MCF 10A (cell line): ENCODE results near the gene IGFBP2. TPM values are rescaled to one million over a fixed set of nuclear protein-coding genes. Genes with fewer than 3 reads are reported as not detected.

Source experiments
- BruUV-seq: library from RNA; stranded (reverse); fragments of 400-500 nt; replicated peaks from 2 replicates; lab custom pipeline; 2021; lab: Mats Ljungman, UMichigan
- CTCF ChIA-PET: fragments of 300-600 bp; sonication (Branson Sonifier 250); formaldehyde crosslinking; extraction: SDS; loops from one replicate; lab custom pipeline; 2021; ENCODE audit warnings: antibody characterized with exemption, inconsistent platforms; lab: Yijun Ruan, JAX
- POLR2A ChIA-PET: fragments of 300-600, 350-650 bp; sonication (Branson Sonifier 250); formaldehyde crosslinking; extraction: SDS; loops from one replicate; lab custom pipeline; 2020; ENCODE audit warnings: antibody characterized with exemption, inconsistent platforms; lab: Yijun Ruan, JAX
- DNase-seq: peaks from one replicate; pipeline ENCODE4 v3.0.0-alpha.2; 2018; ENCODE audit not compliant: unreplicated experiment
- H3K27ac Mint-ChIP-seq: one replicate; pipeline ENCODE4 v1.8.0; 2022; ENCODE audit warnings: mild to moderate bottlenecking, low read depth, mixed read lengths; ENCODE audit not compliant: unreplicated experiment
- H3K27me3 Mint-ChIP-seq: one replicate; pipeline ENCODE4 v1.8.0; 2022; ENCODE audit warnings: mixed read lengths; ENCODE audit not compliant: insufficient read depth, unreplicated experiment
- H3K36me3 Mint-ChIP-seq: one replicate; pipeline ENCODE4 v1.8.0; 2022; ENCODE audit warnings: mild to moderate bottlenecking, moderate library complexity, mixed read lengths; ENCODE audit not compliant: insufficient read depth, unreplicated experiment
- H3K4me1 Mint-ChIP-seq: one replicate; pipeline ENCODE4 v1.8.0; 2022; ENCODE audit warnings: mixed read lengths; ENCODE audit not compliant: insufficient read depth, unreplicated experiment
- H3K4me3 Mint-ChIP-seq: one replicate; pipeline ENCODE4 v1.8.0; 2022; ENCODE audit warnings: mild to moderate bottlenecking, moderate library complexity, mixed read lengths; ENCODE audit not compliant: unreplicated experiment
- H3K9me3 Mint-ChIP-seq: one replicate; pipeline ENCODE4 v1.8.0; 2022; ENCODE audit warnings: mixed read lengths; ENCODE audit not compliant: unreplicated experiment
- intact Hi-C: fragments of 100-400 bp; cut with micrococcal nuclease; formaldehyde crosslinking; loops from 2 replicates; pipeline ENCODE4 v1.14.1; 2022
- total RNA-seq: library from RNA; stranded (reverse); gene quantifications from 2 replicates; pipeline ENCODE4 v1.2.3, GENCODE V29; 2022
- TF ChIP-seq, protein P1 (sequence below): fragments of 200-600 bp; IDR thresholded peaks from one replicate; pipeline ENCODE4 v1.8.0; 2022; ENCODE audit warnings: antibody characterized with exemption, mild to moderate bottlenecking; ENCODE audit not compliant: unreplicated experiment

IGFBP2 gene
- total RNA-seq, 1 experiment from 2014 or later: 32.0 TPM

DNA sequence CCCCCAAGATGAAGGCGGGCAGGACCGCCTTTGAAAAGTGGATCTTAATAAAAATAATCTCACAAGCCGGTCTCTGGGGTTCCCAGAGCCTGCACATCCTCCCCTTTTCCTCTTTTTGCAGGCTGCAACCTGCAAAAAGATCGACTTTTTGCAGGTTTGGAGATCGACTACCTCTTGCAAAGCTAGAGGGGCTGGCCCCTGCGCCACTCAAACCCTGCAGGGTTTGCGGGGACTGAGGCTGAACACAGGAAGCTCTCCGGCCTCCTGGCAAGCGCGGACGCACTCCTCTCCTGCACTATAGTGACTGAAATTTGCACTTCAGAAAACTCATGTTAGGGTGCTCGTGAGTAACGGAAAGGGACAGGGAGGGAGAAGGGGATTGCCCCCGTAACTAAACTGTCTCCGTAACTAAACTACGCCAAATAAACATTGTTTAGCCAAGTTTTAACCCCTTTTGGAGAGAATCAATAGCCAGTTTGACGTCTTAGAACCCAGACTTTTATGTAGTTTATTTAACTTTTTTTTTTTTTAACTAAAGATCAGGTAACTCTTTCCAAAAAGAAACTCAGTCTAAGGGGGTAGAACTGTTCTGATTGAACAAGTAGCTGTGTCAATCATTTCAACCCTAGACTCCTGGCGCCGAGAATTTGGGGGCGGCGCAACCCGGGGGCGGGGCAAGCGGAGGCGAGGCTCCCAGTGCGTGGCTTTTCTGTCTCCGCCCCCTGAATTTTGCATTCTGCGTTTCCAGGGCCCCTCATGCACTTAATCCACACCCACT lies 59.6 kb downstream of the IGFBP2 start:
- BruUV-seq: no TSS peak
- Mint-ChIP-seq H3K4me3 (peak overlapping the region; percentile 72), H3K27ac (peak overlapping the region; percentile 46), H3K36me3 (no peaks in the 10 kb centered on the region), H3K27me3 (no peaks in the 10 kb centered on the region), H3K9me3 (no peaks in the 10 kb centered on the region), H3K4me1 (peaks cover 33% of the 10 kb centered on the region)
- peak; percentile 68 for DNase-seq
- ChIA-PET CTCF (interaction anchor here (0.6 to 1.8 kb wide), 4 partner anchors 22 to 1019 kb away, joined by 5 to 9 read pairs (median 6); no protein-coding TSS in a partner anchor), POLR2A (interaction anchor here (0.5 to 1.3 kb wide), 5 partner anchors 8 to 1065 kb away, joined by 3 to 5 read pairs (median 4); no protein-coding TSS in a partner anchor)
- intact Hi-C loops: no loop called here
- TF ChIP-seq, protein P1, sequence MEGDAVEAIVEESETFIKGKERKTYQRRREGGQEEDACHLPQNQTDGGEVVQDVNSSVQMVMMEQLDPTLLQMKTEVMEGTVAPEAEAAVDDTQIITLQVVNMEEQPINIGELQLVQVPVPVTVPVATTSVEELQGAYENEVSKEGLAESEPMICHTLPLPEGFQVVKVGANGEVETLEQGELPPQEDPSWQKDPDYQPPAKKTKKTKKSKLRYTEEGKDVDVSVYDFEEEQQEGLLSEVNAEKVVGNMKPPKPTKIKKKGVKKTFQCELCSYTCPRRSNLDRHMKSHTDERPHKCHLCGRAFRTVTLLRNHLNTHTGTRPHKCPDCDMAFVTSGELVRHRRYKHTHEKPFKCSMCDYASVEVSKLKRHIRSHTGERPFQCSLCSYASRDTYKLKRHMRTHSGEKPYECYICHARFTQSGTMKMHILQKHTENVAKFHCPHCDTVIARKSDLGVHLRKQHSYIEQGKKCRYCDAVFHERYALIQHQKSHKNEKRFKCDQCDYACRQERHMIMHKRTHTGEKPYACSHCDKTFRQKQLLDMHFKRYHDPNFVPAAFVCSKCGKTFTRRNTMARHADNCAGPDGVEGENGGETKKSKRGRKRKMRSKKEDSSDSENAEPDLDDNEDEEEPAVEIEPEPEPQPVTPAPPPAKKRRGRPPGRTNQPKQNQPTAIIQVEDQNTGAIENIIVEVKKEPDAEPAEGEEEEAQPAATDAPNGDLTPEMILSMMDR: no peak

DNA sequence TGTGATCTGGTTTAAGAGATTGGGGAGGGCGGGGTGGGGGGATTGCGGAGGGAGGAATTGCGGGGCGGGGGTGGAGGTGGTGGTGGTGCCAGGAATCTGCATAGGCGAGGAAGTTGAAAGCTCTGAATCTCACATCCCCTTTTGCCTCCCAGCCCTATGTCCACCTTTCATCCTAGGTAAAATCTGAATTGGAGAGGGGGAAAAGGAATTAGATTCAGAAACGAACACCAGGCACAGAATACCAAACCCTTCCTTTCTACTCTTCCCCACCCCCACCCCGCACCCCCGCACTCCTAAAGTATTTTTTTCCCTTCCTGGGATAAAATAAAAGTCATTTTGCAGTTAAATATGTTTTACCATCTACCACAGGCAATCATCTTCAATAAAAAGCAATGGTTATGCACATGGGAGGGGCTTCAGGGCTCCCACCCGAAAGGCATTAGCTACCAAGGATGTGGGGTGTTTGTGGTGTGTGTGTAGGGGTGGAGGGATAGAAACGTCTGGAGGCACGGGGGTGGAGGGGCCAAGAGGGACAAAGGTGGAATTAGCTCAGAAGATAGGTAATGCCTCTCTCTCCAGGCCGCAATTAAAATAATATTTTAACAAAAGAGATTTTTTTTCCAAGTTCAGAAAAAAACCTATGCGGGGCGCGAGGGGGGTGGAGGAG lies 60.3 kb downstream of the IGFBP2 start:
- no peaks in the 10 kb centered on the region for H3K9me3 Mint-ChIP-seq
- peaks cover 33% of the 10 kb centered on the region for H3K4me1 Mint-ChIP-seq
- ChIA-PET CTCF (interaction anchor here (0.6 to 6.0 kb wide), 9 partner anchors 21 to 1018 kb away, joined by 3 to 60 read pairs (median 5); no protein-coding TSS in a partner anchor), POLR2A (interaction anchor here (0.5 to 1.3 kb wide), 4 partner anchors 9 to 1064 kb away, joined by 3 to 5 read pairs (median 4); no protein-coding TSS in a partner anchor)
- no peaks in the 10 kb centered on the region for H3K27me3 Mint-ChIP-seq
- no peaks in the 10 kb centered on the region for H3K36me3 Mint-ChIP-seq
- intact Hi-C loops: no loop called here
- DNase-seq: no peak
- peak overlapping the region; percentile 72 for H3K4me3 Mint-ChIP-seq
- TF ChIP-seq, protein P1: no peak
- no peak overlapping the region for H3K27ac Mint-ChIP-seq
- no TSS peak for BruUV-seq

DNA sequence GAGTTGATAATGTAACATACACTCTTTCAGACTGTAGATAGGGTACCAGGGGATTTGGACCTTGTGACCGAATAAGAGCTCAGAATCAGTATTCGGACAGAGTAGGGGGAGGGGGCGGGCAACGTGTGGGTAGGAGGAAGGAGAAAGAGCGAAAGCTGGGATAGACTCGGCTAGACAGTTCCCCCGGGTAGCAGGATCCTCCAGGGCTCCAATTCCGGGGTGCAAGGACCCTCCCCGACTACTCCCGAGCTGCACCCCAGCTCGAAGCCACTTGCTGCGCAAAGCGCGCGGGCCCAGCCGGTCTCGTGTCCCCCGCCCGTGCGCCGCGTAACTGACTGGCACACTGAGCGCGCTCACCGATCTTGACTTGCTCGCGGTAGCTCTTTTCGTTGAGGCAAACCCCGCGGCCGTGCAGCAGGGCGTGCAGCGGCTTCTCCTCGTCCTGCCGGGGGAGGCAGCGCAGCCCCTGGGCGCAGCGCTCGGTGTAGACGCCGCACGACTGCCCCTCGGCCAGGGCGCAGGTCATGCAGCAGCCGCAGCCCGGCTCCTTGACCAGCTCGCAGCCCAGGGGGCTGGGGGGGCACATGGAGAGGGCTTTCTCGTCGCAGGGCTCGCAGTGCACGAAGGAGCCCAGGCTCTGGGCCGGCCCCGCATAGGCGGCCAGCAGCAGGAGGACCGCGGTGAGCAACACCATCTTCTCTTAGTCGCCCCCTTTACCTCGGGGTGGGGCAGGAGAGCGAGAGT lies 61.0 kb downstream of the IGFBP2 start:
- Mint-ChIP-seq H3K27me3 (no peaks in the 10 kb centered on the region), H3K9me3 (no peaks in the 10 kb centered on the region), H3K36me3 (no peaks in the 10 kb centered on the region), H3K4me3 (no peak overlapping the region), H3K4me1 (peaks cover 33% of the 10 kb centered on the region), H3K27ac (no peak overlapping the region)
- ChIA-PET POLR2A (interaction anchor here (1.3 kb wide), 1 partner anchor 10 kb away, joined by 4 read pairs; no protein-coding TSS in a partner anchor), CTCF (interaction anchor here (0.5 to 6.0 kb wide), 9 partner anchors 20 to 1019 kb away, joined by 3 to 60 read pairs (median 7); no protein-coding TSS in a partner anchor)
- no TSS peak for BruUV-seq
- DNase-seq: no peak
- intact Hi-C loops: no loop called here
- TF ChIP-seq, protein P1: no peak
